Keratinocyte (primary cell): Measurements from ENCODE around the gene SLC29A1. TPM values are rescaled to one million over a fixed set of nuclear protein-coding genes. Genes with fewer than 3 reads are reported as not detected.

Source experiments
- DNase-seq: peaks from one replicate; pipeline ENCODE4 v3.0.0-alpha.2; 2011; ENCODE audit warnings: low read depth, missing footprints, low spot score
- FAIRE-seq: peaks from 2 replicates; lab custom pipeline; 2011; peaks lifted over from hg19 to GRCh38; lab: Jason Lieb, UNC
- H2AFZ ChIP-seq: 2 replicates; pipeline ENCODE4 v1.6.0; 2012; ENCODE audit warnings: low read length, control low read depth, inconsistent platforms; ENCODE audit not compliant: control insufficient read depth
- H3K27ac ChIP-seq: 2 replicates; pipeline ENCODE4 v1.5.1; 2011; ENCODE audit warnings: low read length; ENCODE audit not compliant: control insufficient read depth, insufficient read depth
- H3K27me3 ChIP-seq: 3 replicates; pipeline ENCODE4 v1.6.0; 2011; ENCODE audit warnings: low read length; ENCODE audit not compliant: control insufficient read depth, insufficient read depth; ENCODE audit errors: extremely low read depth
- H3K36me3 ChIP-seq, 2 experiments: 2 replicates in 1 of 2; 3 replicates in 1 of 2; pipeline ENCODE4 v1.5.1; 2011; ENCODE audit warnings: low read length in 2 of 2, mild to moderate bottlenecking in 1 of 2; ENCODE audit not compliant: control insufficient read depth in 2 of 2, insufficient read depth in 2 of 2; ENCODE audit errors: extremely low read depth in 1 of 2
- H3K4me1 ChIP-seq: 3 replicates; pipeline ENCODE4 v1.5.1; 2011; ENCODE audit warnings: low read length; ENCODE audit not compliant: control insufficient read depth, insufficient read depth; ENCODE audit errors: extremely low read depth
- H3K4me2 ChIP-seq: 3 replicates; pipeline ENCODE4 v1.6.0; 2011; ENCODE audit warnings: low read depth, low read length; ENCODE audit not compliant: control insufficient read depth, insufficient read depth; ENCODE audit errors: extremely low read depth
- H3K4me3 ChIP-seq, 3 experiments: fragments of 200-600 bp in 1 of 3; sonication (generic) in 1 of 3; 2 replicates in 2 of 3; 3 replicates in 1 of 3; pipeline ENCODE4 v1.5.1; 2011 to 2016; ENCODE audit warnings: low read length in 3 of 3, mild to moderate bottlenecking in 3 of 3, control low read depth in 2 of 3, inconsistent platforms in 1 of 3, low read depth in 1 of 3, mixed read lengths in 1 of 3, mixed run types in 1 of 3, moderate library complexity in 1 of 3; ENCODE audit not compliant: control insufficient read depth in 2 of 3, insufficient read depth in 2 of 3; ENCODE audit errors: extremely low read depth in 1 of 3
- H3K79me2 ChIP-seq: 2 replicates; pipeline ENCODE4 v1.6.0; 2012; ENCODE audit warnings: low read length; ENCODE audit not compliant: control insufficient read depth, insufficient read depth
- H3K9ac ChIP-seq: 3 replicates; pipeline ENCODE4 v1.6.0; 2011; ENCODE audit warnings: low read length; ENCODE audit not compliant: control insufficient read depth, insufficient read depth; ENCODE audit errors: extremely low read depth
- H3K9me1 ChIP-seq: 3 replicates; pipeline ENCODE4 v1.6.0; 2011; ENCODE audit warnings: low read length; ENCODE audit not compliant: control insufficient read depth, insufficient read depth; ENCODE audit errors: extremely low read depth
- H3K9me3 ChIP-seq: 2 replicates; pipeline ENCODE4 v1.5.1; 2012; ENCODE audit warnings: low read depth, low read length; ENCODE audit not compliant: control insufficient read depth
- H4K20me1 ChIP-seq: 3 replicates; pipeline ENCODE4 v1.6.0; 2011; ENCODE audit warnings: low read length; ENCODE audit not compliant: control insufficient read depth, insufficient read depth; ENCODE audit errors: extremely low read depth
- EZH2 ChIP-seq: IDR thresholded peaks from one replicate; pipeline ENCODE4 v1.6.1; 2012; ENCODE audit warnings: inconsistent platforms, mild to moderate bottlenecking, low read length, moderate library complexity
- dilution Hi-C: fragments of 300-500 bp; cut with MboI; formaldehyde crosslinking; loops from one replicate; pipeline ENCODE4 v1.7.0; 2020; ENCODE audit warnings: low sequenced_read_pairs; ENCODE audit not compliant: extremely low pct_ligation_motif_present
- polyA plus RNA-seq, 5 experiments: library from polyadenylated mRNA; depleted of rRNA in 3 of 5; stranded (reverse) in 3 of 5; stranded (forward) in 1 of 5; unstranded in 1 of 5; fragments of >200 nt; gene quantifications; 1 replicate in 1 of 5; 2 replicates in 3 of 5; 3 replicates in 1 of 5; pipeline versions ENCODE4 v1.2.1 to v1.2.3, GENCODE V29; 2011 to 2012; ENCODE audit warnings: missing spikeins in 2 of 5, low read depth in 1 of 5, low replicate concordance in 1 of 5
- TF ChIP-seq, protein P1 (sequence below), 3 experiments: IDR thresholded peaks in 1 of 3; conservative IDR thresholded peaks in 1 of 3; optimal IDR thresholded peaks in 1 of 3; 2 replicates in 2 of 3; 3 replicates in 1 of 3; pipeline versions ENCODE3 to v1.5.1; 2011; ENCODE audit warnings: low read length in 3 of 3, mild to moderate bottlenecking in 3 of 3, moderate library complexity in 2 of 3, control low read depth in 1 of 3, inconsistent platforms in 1 of 3; ENCODE audit not compliant: insufficient read depth in 2 of 3; ENCODE audit errors: extremely low read depth in 1 of 3

The SLC29A1 gene
- polyA plus RNA-seq, 1 donor (not counting 4 experiments of a cell fraction or from before 2014, with no cell fraction given): 51.0 TPM

DNA sequence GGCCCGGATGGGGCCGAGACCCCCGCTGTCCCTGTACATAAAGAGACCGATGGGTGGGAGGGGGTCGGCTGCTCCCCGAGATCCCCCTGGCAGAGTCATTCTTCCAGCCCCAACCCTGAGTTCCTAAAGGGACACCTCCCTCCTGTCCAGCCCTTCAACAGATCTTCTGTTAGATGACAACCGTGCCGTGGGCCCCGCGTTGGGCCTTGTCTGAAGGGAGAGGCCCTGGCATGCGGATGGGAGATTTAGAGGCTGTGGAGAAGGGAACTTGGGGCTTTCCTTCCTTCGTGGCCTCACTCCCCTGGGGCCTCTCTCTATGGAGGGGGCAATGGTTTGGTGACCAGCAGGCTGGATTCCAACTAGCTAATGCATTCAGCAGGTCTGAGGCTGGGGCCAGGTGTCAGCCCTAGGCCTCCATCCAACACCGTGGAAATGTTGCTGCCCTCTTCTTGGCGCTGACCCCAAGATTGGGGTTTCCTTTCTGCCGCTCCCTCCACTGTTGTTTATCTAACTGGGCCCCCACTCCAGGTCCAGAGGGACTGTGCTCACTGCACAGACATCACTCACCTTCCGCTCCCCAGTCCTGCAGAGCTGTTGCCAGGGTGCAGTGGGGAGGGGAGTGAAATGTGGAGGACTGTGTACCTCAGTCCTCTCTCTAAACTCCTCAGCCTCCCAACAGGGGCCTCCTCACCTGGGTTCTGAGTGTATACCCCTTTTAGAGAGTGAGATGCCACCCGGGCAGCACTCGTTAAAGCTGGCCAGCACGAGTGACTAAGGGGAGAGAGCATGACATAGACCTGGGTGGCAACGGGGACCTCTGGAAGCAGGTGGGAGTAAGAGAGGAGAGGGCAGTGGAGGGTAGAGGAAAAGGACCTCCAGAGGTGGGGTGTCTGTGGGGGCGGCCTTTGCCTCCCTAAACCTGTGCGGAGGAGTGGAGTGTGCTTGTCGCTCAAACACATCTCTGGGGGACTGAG is 53.6 kb downstream of the SLC29A1 start:
- no peaks in the 10 kb centered on the region for H3K36me3 ChIP-seq
- no peaks in the 10 kb centered on the region for H3K9me1 ChIP-seq
- no peak overlapping the region for H3K27ac ChIP-seq
- no peak for DNase-seq
- H3K9ac ChIP-seq: no peak overlapping the region
- no peak overlapping the region for H3K4me2 ChIP-seq
- peaks cover 56% of the 10 kb centered on the region for H3K27me3 ChIP-seq
- no peaks in the 10 kb centered on the region for H3K79me2 ChIP-seq
- H2AFZ ChIP-seq: no peak overlapping the region
- no peaks in the 10 kb centered on the region for H3K9me3 ChIP-seq
- no peaks in the 10 kb centered on the region for H4K20me1 ChIP-seq
- no peaks in the 10 kb centered on the region for H3K4me1 ChIP-seq
- dilution Hi-C loops: no loop called here
- no peak for FAIRE-seq
- no peak overlapping the region for H3K4me3 ChIP-seq
- TF ChIP-seq EZH2: no peak

DNA sequence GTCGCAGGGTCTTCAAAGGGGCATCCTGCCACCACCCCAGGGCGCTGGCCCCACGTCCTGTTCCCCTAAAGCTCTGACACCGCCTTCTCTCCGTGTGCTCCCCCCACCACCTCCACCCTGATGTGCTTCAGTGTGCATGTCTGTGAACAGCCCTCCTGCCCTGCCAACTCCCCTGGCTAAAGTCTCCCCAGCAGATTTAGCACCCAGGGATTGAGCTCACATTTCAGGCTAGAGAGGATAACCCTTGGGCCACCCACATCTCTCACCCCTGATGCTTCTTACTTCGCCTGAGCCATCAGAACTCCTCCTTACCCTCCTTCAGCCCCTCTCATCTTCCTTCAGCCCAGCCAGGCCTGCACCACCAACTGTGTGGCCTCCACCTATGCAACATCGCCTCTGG is 54.4 kb downstream of the SLC29A1 start:
- FAIRE-seq: no peak
- TF ChIP-seq, protein P1, sequence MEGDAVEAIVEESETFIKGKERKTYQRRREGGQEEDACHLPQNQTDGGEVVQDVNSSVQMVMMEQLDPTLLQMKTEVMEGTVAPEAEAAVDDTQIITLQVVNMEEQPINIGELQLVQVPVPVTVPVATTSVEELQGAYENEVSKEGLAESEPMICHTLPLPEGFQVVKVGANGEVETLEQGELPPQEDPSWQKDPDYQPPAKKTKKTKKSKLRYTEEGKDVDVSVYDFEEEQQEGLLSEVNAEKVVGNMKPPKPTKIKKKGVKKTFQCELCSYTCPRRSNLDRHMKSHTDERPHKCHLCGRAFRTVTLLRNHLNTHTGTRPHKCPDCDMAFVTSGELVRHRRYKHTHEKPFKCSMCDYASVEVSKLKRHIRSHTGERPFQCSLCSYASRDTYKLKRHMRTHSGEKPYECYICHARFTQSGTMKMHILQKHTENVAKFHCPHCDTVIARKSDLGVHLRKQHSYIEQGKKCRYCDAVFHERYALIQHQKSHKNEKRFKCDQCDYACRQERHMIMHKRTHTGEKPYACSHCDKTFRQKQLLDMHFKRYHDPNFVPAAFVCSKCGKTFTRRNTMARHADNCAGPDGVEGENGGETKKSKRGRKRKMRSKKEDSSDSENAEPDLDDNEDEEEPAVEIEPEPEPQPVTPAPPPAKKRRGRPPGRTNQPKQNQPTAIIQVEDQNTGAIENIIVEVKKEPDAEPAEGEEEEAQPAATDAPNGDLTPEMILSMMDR (optimal IDR thresholded peaks at IDR 0.05 in 1 of 3, IDR thresholded peaks at IDR 0.05 in 1 of 3, conservative IDR thresholded peaks at IDR 0.05 in 1 of 3; ENCODE audit: extremely low read depth in 1 of 3, insufficient read depth in 2 of 3, low read length in 3 of 3): no peak
- TF ChIP-seq EZH2: no peak
- dilution Hi-C loops: no loop called here
- Histone ChIP-seq H3K9me1 (no peaks in the 10 kb centered on the region), H3K4me2 (no peak overlapping the region), H3K36me3 (no peaks in the 10 kb centered on the region), H2AFZ (no peak overlapping the region), H3K4me1 (no peaks in the 10 kb centered on the region), H3K9ac (no peak overlapping the region), H3K4me3 (no peak overlapping the region), H3K27me3 (peaks cover 48% of the 10 kb centered on the region), H3K27ac (no peak overlapping the region), H4K20me1 (no peaks in the 10 kb centered on the region), H3K79me2 (no peaks in the 10 kb centered on the region), H3K9me3 (no peaks in the 10 kb centered on the region)
- DNase-seq: no peak
